Thymus (tissue), 11 donors: ENCODE results near the gene ARMH4. TPM values are rescaled to one million over a fixed set of nuclear protein-coding genes. Genes with fewer than 3 reads are reported as not detected.
A peak's percentile ranks its signal among the peaks of the same experiment; 100 is the strongest.
"Not testable (repeated sequence)": the region's sequence is repeated elsewhere in the genome, so short reads cannot be mapped to it uniquely, and the experiment has no call there.

ENCODE experiments used
- DNase-seq, 9 donors: peaks; one replicate each; pipeline ENCODE4 v3.0.0-alpha.2; 2013; ENCODE audit warnings: low spot score in 9 of 9, low read depth in 6 of 9, missing footprints in 1 of 9
- H3K27ac ChIP-seq, 2 donors: one replicate each; pipeline ENCODE4 v1.5.1; 2013; ENCODE audit warnings: control low read depth in 1 of 2, low read depth in 1 of 2, low read length in 1 of 2, mild to moderate bottlenecking in 1 of 2, moderate library complexity in 1 of 2
- H3K27me3 ChIP-seq, 2 donors: one replicate each; pipeline ENCODE4 v1.5.1; 2013; ENCODE audit warnings: low read length in 1 of 2; ENCODE audit not compliant: control insufficient read depth in 2 of 2, insufficient read depth in 1 of 2
- H3K36me3 ChIP-seq, 2 donors: one replicate each; pipeline ENCODE4 v1.5.1; 2013; ENCODE audit warnings: low read length in 1 of 2, mild to moderate bottlenecking in 1 of 2, moderate library complexity in 1 of 2; ENCODE audit not compliant: control insufficient read depth in 2 of 2, insufficient read depth in 2 of 2
- H3K4me1 ChIP-seq, 2 donors: one replicate each; pipeline ENCODE4 v1.5.1; 2013; ENCODE audit warnings: low read length in 2 of 2; ENCODE audit not compliant: control insufficient read depth in 2 of 2, insufficient read depth in 2 of 2
- H3K4me3 ChIP-seq, 2 donors: one replicate each; pipeline ENCODE4 v1.5.1; 2013; ENCODE audit warnings: low read length in 2 of 2, control low read depth in 1 of 2, mild to moderate bottlenecking in 1 of 2
- H3K9me3 ChIP-seq, 2 donors: one replicate each; pipeline ENCODE4 v1.5.1; 2013; ENCODE audit warnings: low read length in 1 of 2, mild to moderate bottlenecking in 1 of 2; ENCODE audit not compliant: control insufficient read depth in 2 of 2, insufficient read depth in 1 of 2
- WGBS: extraction: QIAGEN DNeasy Blood & Tissue Kit; methylation state at CpG from one replicate; pipeline ENCODE4 v1.1.7; 2013; 5-methylcytosine and 5-hydroxymethylcytosine counted together
- polyA plus RNA-seq: library from polyadenylated mRNA; stranded (reverse); fragments of 200-250 nt; gene quantifications from one replicate; pipeline ENCODE4 v1.2.3, GENCODE V29; 2013
- total RNA-seq: library from RNA; stranded (reverse); fragments of 120-200 nt; gene quantifications from one replicate; pipeline ENCODE4 v1.2.4, GENCODE V29; 2013
- donor health status: healthy.

Gene ARMH4
- total and polyA plus RNA-seq, 2 donors, result 0.82 to 1.6 TPM

DNA sequence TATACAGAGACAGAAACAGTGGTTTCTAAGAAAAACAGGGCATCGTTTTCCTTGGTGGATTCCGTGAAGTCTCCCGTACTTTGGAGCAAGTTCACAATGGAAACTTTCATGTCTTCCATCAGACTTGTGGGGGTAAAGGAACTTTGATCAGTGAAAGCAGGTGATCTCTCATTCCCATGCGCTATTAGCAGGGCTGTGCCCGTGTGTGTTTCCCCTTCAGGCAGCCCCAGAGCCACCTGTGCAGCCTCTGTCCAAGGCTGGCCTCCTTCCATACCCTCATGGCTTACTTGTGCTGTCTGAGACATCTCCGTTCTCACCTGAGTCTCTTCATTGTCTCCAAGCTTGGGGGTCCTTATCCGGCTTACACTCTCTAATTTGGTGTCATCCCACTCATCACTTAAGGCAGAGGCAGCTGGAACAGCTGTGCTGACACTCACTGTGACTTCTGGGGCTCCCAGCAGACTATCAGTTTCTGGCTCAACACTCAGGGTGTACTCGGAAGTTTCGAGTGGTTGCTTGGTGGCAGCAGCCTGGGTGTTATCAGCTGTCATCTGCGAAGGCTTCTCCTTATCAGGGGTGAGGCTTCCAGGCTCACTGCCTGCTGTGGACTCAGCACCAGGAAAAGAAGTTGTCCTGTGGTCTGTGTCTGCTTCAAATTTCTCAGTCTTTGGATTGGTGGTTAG is 13.8 kb downstream of the ARMH4 start:
- Histone ChIP-seq H3K4me1 (peaks cover 0 to 6% of the 10 kb centered on the region in 2 donors), H3K36me3 (no peaks in the 10 kb centered on the region), H3K9me3 (no peaks in the 10 kb centered on the region), H3K4me3 (no peak overlapping the region), H3K27ac (no peak overlapping the region), H3K27me3 (no peaks in the 10 kb centered on the region)
- 56% methylated on average over 10 of the region's 10 CpGs for WGBS
- peak in 1 of 9 donors; percentile 20 for DNase-seq

DNA sequence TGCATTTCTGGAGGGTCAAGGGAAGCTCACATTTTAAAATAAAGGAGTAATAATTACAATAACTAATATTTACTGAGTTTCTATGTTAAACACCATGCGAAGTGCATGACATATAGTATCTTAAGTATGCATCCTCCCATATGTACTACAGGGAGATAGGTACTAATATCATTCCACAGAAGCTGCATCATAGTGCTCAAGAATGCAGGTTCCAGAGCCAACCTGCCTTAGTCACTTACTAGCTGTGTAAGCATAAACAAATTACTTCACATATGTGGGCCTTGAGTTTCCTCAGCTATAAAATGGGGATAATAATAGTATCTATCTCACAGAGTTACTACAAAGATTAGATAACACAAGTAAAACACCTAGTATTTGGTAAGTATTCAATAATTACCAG is 18.3 kb downstream of the ARMH4 start:
- 100% methylated on average over 1 of the region's 1 CpG for WGBS
- H3K4me1 ChIP-seq, result peaks cover 0 to 6% of the 10 kb centered on the region in 2 donors
- no peak overlapping the region for H3K27ac ChIP-seq
- no peak for DNase-seq
- no peaks in the 10 kb centered on the region for H3K36me3 ChIP-seq
- H3K9me3 ChIP-seq, result no peaks in the 10 kb centered on the region
- H3K4me3 ChIP-seq, result no peak overlapping the region
- no peaks in the 10 kb centered on the region for H3K27me3 ChIP-seq

DNA sequence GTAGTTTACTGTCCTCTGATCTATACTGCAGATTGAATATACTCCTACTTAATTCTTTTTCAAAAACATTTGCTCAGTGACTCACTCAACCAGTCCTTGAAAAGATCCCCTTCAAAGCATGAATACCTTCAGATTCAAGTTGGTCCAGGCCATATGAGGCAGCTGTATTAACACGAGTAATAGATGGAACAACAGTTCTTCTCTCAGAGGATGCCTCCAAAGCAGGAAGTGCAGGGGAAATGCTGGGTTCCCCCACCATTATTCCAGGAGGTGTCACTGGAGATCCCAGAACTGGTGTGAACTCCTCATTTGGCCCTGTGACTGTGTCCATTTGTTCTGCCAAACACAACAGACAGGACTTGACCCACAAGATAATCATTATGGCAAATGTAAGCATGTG is 20.6 kb downstream of the ARMH4 start:
- Histone ChIP-seq H3K4me1 (no peaks in the 10 kb centered on the region), H3K27me3 (no peaks in the 10 kb centered on the region), H3K36me3 (no peaks in the 10 kb centered on the region), H3K27ac (no peak overlapping the region), H3K4me3 (no peak overlapping the region), H3K9me3 (no peaks in the 10 kb centered on the region)
- 95% methylated on average over 1 of the region's 1 CpG for WGBS
- no peak for DNase-seq

DNA sequence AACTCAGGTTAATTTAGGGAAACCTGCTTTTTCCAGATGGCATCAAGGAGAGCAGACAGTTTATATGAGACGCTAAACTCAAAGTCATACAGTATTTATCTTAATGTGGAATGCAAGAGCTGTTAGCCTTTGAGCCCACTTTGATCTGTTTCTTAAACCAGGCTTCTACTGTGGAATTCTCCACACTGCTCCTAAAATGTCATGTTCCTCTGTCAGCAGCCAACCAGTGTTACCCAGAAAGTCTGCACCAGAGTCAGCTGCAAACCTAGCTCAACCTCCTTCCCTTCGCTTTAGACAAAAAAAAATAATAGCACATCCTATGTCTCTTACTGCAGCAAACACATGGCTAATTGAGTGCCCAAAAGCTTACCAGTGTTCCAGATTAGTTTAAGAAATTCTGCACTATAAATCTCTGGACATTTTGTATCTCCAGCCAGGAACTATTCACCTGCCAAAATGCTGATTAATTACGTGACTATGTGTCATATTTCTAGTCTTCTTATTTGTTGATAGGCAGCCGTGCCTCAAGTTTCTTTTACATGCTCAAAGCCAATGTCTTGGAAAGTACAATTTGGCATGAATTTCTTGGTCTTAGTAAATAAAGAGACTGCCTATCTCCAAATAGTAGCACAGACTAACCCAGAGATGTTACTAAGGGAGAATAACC is 21.8 kb downstream of the ARMH4 start:
- DNase-seq, result no peak
- WGBS, result 82% methylated on average over 4 of the region's 4 CpGs
- Histone ChIP-seq H3K9me3 (peaks cover 0 to 6% of the 10 kb centered on the region in 2 donors), H3K4me3 (no peak overlapping the region), H3K27ac (no peak overlapping the region), H3K36me3 (no peaks in the 10 kb centered on the region), H3K27me3 (no peaks in the 10 kb centered on the region), H3K4me1 (no peaks in the 10 kb centered on the region)

DNA sequence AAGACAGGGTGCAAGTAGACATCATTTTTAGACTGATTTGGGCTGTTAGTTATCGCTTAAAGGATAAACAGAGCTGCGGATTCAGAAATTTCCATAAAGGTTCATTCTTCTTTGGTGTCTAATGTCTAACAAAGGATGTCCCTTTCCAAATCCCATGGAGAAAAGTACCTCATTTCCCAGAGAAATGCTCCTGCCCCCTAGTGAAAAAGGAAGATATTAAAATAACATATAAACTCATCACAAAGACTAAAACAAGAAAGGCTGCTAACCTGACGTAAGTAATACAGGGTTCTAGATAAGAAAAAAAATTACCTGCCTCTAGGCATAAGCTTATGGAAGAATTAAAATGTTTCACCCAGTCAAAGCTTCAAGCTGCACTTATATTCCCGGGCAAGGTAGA is 22.8 kb downstream of the ARMH4 start:
- Histone ChIP-seq H3K36me3 (no peaks in the 10 kb centered on the region), H3K27me3 (no peaks in the 10 kb centered on the region), H3K27ac (no peak overlapping the region), H3K4me3 (no peak overlapping the region), H3K4me1 (no peaks in the 10 kb centered on the region), H3K9me3 (peaks cover 0 to 6% of the 10 kb centered on the region in 2 donors)
- 98% methylated on average over 4 of the region's 4 CpGs for WGBS
- DNase-seq, result no peak

DNA sequence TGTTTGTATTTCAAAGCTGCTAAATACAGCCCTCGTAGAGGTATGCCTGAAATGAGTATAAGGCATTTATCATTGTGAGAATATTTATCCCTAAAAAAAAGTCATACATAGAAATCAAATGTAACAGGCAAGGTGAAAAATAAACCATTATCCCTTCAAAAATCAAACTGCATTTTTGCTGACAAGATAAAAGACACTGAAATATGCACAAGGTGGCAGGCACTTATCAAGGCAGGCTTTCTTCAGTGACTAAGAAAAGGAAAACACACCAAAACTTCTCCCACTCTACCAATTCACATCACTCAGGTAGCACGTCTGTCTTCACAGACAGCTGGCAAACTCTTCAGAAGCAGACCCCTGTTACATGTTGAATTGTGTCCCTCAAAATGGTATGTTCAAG is 23.6 kb downstream of the ARMH4 start:
- Histone ChIP-seq H3K9me3 (peaks cover 0 to 6% of the 10 kb centered on the region in 2 donors), H3K4me1 (no peaks in the 10 kb centered on the region), H3K4me3 (no peak overlapping the region), H3K36me3 (no peaks in the 10 kb centered on the region), H3K27me3 (no peaks in the 10 kb centered on the region), H3K27ac (no peak overlapping the region)
- 92% methylated on average over 2 of the region's 2 CpGs for WGBS
- DNase-seq, result no peak

DNA sequence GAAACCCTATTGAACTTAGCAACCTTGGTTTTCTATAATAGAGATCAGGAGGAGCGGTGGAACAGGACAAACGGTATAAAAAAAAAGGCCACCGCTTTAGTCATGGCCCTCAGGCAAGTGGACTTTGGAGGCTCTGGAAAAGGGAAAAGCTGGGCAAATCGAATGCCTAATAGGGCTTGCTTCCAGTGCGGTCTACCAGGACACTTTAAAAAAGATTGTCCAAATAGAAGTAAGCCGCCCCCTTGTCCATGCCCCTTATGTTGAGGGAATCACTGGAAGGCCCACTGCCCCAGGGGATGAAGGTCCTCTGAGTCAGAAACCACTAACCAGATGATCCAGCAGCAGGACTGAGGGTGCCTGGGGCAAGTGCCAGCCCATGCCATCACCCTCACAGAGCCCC is 29.5 kb downstream of the ARMH4 start:
- H3K4me3 ChIP-seq, H3K27me3 ChIP-seq, H3K9me3 ChIP-seq, H3K4me1 ChIP-seq, DNase-seq, H3K36me3 ChIP-seq, H3K27ac ChIP-seq: not testable (repeated sequence)
- 96% methylated on average over 6 of the region's 6 CpGs for WGBS

DNA sequence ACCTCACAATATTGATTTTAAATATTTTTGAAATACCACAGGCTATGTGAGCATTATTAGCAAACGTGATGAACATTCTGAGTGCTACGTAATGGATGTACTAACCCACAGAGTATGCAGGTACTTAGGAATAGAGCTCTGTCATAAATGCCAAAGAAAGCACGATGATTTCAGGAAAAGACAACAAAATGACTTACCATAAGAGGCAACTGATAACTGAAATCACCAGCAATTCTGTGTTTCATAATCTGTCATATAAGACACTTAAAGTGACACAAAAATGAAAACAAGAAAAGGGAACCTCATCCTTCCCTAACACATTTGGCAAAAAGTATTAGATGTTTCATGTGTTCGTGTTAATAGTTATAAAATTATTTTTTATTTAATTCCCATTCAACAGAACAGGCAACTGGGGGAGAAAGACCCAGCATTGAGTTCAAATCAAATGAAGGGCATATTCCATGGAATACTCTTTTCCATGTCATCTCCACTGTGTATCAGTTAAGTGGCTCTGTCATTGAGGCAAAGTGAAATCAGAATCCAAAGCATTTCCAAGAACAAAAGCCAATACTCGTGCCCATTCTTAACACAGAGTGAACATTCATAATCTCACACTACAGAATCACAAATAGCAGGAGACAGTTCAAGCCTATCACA is 30.4 kb downstream of the ARMH4 start:
- peaks cover 0 to 6% of the 10 kb centered on the region in 2 donors for H3K9me3 ChIP-seq
- H3K27ac ChIP-seq, result no peak overlapping the region
- no peaks in the 10 kb centered on the region for H3K27me3 ChIP-seq
- H3K36me3 ChIP-seq, result no peaks in the 10 kb centered on the region
- 88% methylated on average over 5 of the region's 5 CpGs for WGBS
- no peaks in the 10 kb centered on the region for H3K4me1 ChIP-seq
- DNase-seq, result no peak
- H3K4me3 ChIP-seq, result no peak overlapping the region

DNA sequence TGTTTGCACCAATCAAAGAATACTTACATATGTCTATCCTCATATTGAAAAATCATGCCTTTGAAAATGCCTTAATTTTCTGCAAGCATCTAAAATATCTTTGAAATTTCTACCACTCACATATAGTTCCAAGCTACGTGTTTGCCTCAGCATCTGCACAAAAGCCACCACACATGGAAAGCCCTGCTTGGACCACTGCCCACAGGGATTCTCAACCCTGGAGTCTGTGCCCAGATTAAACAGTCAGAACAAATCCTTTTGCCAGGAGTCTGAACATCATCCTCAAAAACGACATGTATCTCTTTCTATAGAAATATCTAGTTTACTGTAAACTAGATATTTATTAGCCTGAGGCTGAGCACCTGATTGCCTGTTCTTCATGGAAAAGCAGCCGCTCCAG is 32.6 kb downstream of the ARMH4 start:
- no peak for DNase-seq
- H3K27ac ChIP-seq, result no peak overlapping the region
- H3K27me3 ChIP-seq, result no peaks in the 10 kb centered on the region
- H3K36me3 ChIP-seq, result no peaks in the 10 kb centered on the region
- 95% methylated on average over 3 of the region's 3 CpGs for WGBS
- H3K9me3 ChIP-seq, result no peaks in the 10 kb centered on the region
- no peaks in the 10 kb centered on the region for H3K4me1 ChIP-seq
- H3K4me3 ChIP-seq, result no peak overlapping the region
